CD4-positive, alpha-beta T cell treated with Interleukin-17A for 4 hours (primary cell): ENCODE results near the gene KRTAP16-1.
"Not testable (repeated sequence)": the region's sequence is repeated elsewhere in the genome, so short reads cannot be mapped to it uniquely, and the experiment has no call there.

Experiments
- DNase-seq: peaks from one replicate; pipeline ENCODE4 v3.0.0-alpha.2; 2020; ENCODE audit warnings: mixed read lengths

KRTAP16-1 gene

GRCh38 chr17:41308918-41309359, at the start of gene KRTAP16-1:
TSS of gene KRTAP16-1 (minus strand) at chr17:41309309. CDS start at chr17:41309253, 56 bp downstream.
- peak; percentile 71 for DNase-seq

GRCh38 chr17:41354536-41354935, 45.4 kb upstream of the KRTAP16-1 start:
- DNase-seq, result no peak

GRCh38 chr17:41352597-41353366, 43.7 kb upstream of the KRTAP16-1 start:
- DNase-seq, result no peak

GRCh38 chr17:41351177-41351576, 42.1 kb upstream of the KRTAP16-1 start:
- no peak for DNase-seq

GRCh38 chr17:41350381-41350878, 41.3 kb upstream of the KRTAP16-1 start, which contains the start of gene KRT33A:
TSS of gene KRT33A (minus strand) at chr17:41350828. CDS start at chr17:41350767, 61 bp downstream.
- DNase-seq, result not testable (repeated sequence)

- no peak for DNase-seq
Measured at GRCh38 chr17:41347869-41348760, 39.0 kb upstream of the KRTAP16-1 start.

- not testable (repeated sequence) for DNase-seq
Measured at GRCh38 chr17:41346421-41346820, 37.3 kb upstream of the KRTAP16-1 start.

GRCh38 chr17:41345992-41346391, 36.9 kb upstream of the KRTAP16-1 start:
- no peak for DNase-seq

- no peak for DNase-seq
Measured at GRCh38 chr17:41343029-41343428, 33.9 kb upstream of the KRTAP16-1 start.

GRCh38 chr17:41340934-41341861, 32.1 kb upstream of the KRTAP16-1 start:
- DNase-seq, result peak; percentile 80

GRCh38 chr17:41340494-41340893, 31.4 kb upstream of the KRTAP16-1 start:
- no peak for DNase-seq

- DNase-seq, result peak; percentile 19
Measured at GRCh38 chr17:41339571-41340172, 30.6 kb upstream of the KRTAP16-1 start.

GRCh38 chr17:41338961-41339485, 29.9 kb upstream of the KRTAP16-1 start:
- DNase-seq, result peak; percentile 42

- no peak for DNase-seq
Measured at GRCh38 chr17:41335747-41336146, 26.6 kb upstream of the KRTAP16-1 start.

- peak; percentile 39 for DNase-seq
Measured at GRCh38 chr17:41334385-41335305, 25.5 kb upstream of the KRTAP16-1 start.

- DNase-seq, result no peak
Measured at GRCh38 chr17:41333836-41334235, 24.7 kb upstream of the KRTAP16-1 start.

GRCh38 chr17:41333098-41333497, 24.0 kb upstream of the KRTAP16-1 start:
- DNase-seq, result no peak

- no peak for DNase-seq
Measured at GRCh38 chr17:41332239-41332638, 23.1 kb upstream of the KRTAP16-1 start.

- DNase-seq, result no peak
Measured at GRCh38 chr17:41331606-41332005, 22.5 kb upstream of the KRTAP16-1 start.

GRCh38 chr17:41329279-41329948, 20.3 kb upstream of the KRTAP16-1 start:
- DNase-seq, result peak; percentile 40
